ENCODE measurements around the gene OIT3.

- no peak for TF ChIP-seq EP300 (conservative IDR thresholded peaks at IDR 0.05; ENCODE audit: poor library complexity, severe bottlenecking)
- no peak for TF ChIP-seq POLR2AphosphoS5 (IDR thresholded peaks at IDR 0.05)
- no peak for TF ChIP-seq CTCF (IDR thresholded peaks at IDR 0.05; ENCODE audit: poor library complexity, severe bottlenecking)
- no peak for TF ChIP-seq SMC3 (conservative IDR thresholded peaks at IDR 0.05; ENCODE audit: poor library complexity)
- no peak for TF ChIP-seq RAD21 (conservative IDR thresholded peaks at IDR 0.05)
- no peak for TF ChIP-seq REST (IDR thresholded peaks at IDR 0.05; ENCODE audit: borderline replicate concordance)
- no peak for TF ChIP-seq EZH2 (IDR thresholded peaks at IDR 0.05; ENCODE audit: borderline replicate concordance, insufficient read depth, low read length, poor library complexity, severe bottlenecking)
- TF ChIP-seq MXI1 (conservative IDR thresholded peaks at IDR 0.05; ENCODE audit: poor library complexity, severe bottlenecking) = no peak
Observed at GRCh38 chr10:72930276-72930675, 36.7 kb downstream of the OIT3 start.
